GM12891 (cell line): ENCODE results near the gene VTI1A.

Experiments used
- PAX5 ChIP-seq: IDR thresholded peaks from 2 replicates; pipeline ENCODE4 v1.6.1; 2011; ENCODE audit warnings: low read length, moderate library complexity, mild to moderate bottlenecking; ENCODE audit not compliant: insufficient read depth, severe bottlenecking
- POLR2A ChIP-seq: IDR thresholded peaks from 2 replicates; pipeline ENCODE4 v1.6.1; 2011; ENCODE audit warnings: low read depth, low read length, control low read depth
- POLR2AphosphoS5 ChIP-seq: IDR thresholded peaks from 2 replicates; pipeline ENCODE4 v1.6.1; 2011; ENCODE audit warnings: low read depth, low read length, control low read depth
- POU2F2 ChIP-seq: IDR thresholded peaks from 2 replicates; pipeline ENCODE4 v1.6.1; 2011; ENCODE audit warnings: low read depth, mild to moderate bottlenecking, control low read depth, low read length, moderate library complexity
- SPI1 ChIP-seq: IDR thresholded peaks from 2 replicates; pipeline ENCODE4 v1.6.1; 2011; ENCODE audit warnings: low read depth, low read length, control low read depth
- TAF1 ChIP-seq: IDR thresholded peaks from 2 replicates; pipeline ENCODE4 v1.6.1; 2011; ENCODE audit warnings: low read depth, low read length, control low read depth

- TF ChIP-seq POLR2A = no peak
- no peak for TF ChIP-seq POLR2AphosphoS5
- TF ChIP-seq TAF1 = no peak
- TF ChIP-seq PAX5 = no peak
- TF ChIP-seq POU2F2 = no peak
- no peak for TF ChIP-seq SPI1
Observed at GRCh38 chr10:112799726-112800510, 352.9 kb downstream of the VTI1A start.
